ENCODE data around the gene OR1M1. TPM values are rescaled to one million over a fixed set of nuclear protein-coding genes. Genes with fewer than 3 reads are reported as not detected.

The OR1M1 gene
- total and polyA plus RNA-seq, 10 of the 15 experiments (the other 5 are each of a cell fraction or from before 2014, with no cell fraction given) = not detected

GRCh38 chr19:9073806-9074205 lies 13.1 kb upstream of the OR1M1 start:
- FAIRE-seq (no peak), ATAC-seq (no peak), DNase-seq (ENCODE audit: low read depth, low spot score) (no peak)
- Histone ChIP-seq H3K4me2 (ENCODE audit: control insufficient read depth, insufficient read depth) (no peak overlapping the region), H3K9ac (ENCODE audit: control insufficient read depth, insufficient read depth, low read length) (no peak overlapping the region), H3K4me1 (ENCODE audit: control insufficient read depth, insufficient read depth, low read length) (no peaks in the 10 kb centered on the region), H3K9me3 (replicated peaks; ENCODE audit: control insufficient read depth, insufficient read depth, low read length) (no peaks in the 10 kb centered on the region; the same call in 2 of the 3 replicates), H3K27ac (ENCODE audit: control insufficient read depth, insufficient read depth) (no peak overlapping the region), H3K4me3 (no peak overlapping the region), H3K27me3 (replicated peaks in 1 of 2; ENCODE audit: control insufficient read depth in 2 of 2, insufficient read depth in 2 of 2, low read length in 1 of 2) (no peaks in the 10 kb centered on the region), H3K79me2 (ENCODE audit: control insufficient read depth, insufficient read depth, low read length) (no peaks in the 10 kb centered on the region), H2AFZ (ENCODE audit: control insufficient read depth, low read depth, low read length) (no peak overlapping the region), H4K20me1 (ENCODE audit: control insufficient read depth, insufficient read depth) (no peaks in the 10 kb centered on the region), H3K36me3 (ENCODE audit: control insufficient read depth in 2 of 2, insufficient read depth in 2 of 2, low read length in 1 of 2) (no peaks in the 10 kb centered on the region)
- intact Hi-C loops (cut with micrococcal nuclease; ENCODE audit: unreplicated experiment) = loop anchor here (10.0 kb wide), 1 partner anchor 419 kb away; no protein-coding TSS in a partner anchor
- no peak for TF ChIP-seq SRF (IDR thresholded peaks at IDR 0.05; ENCODE audit: low read depth in 2 of 2, low read length in 2 of 2)
- TF ChIP-seq ZBTB40 (IDR thresholded peaks at IDR 0.05; ENCODE audit: borderline replicate concordance) = no peak
- no peak for TF ChIP-seq BCLAF1 (IDR thresholded peaks at IDR 0.05)
- no peak for TF ChIP-seq POU2F2 (IDR thresholded peaks at IDR 0.05; ENCODE audit: borderline replicate concordance, low read depth, low read length)
- no peak for TF ChIP-seq USF2 (IDR thresholded peaks at IDR 0.05; ENCODE audit: borderline replicate concordance, low read depth, low read length)
- TF ChIP-seq CHD2 (IDR thresholded peaks at IDR 0.05; ENCODE audit: borderline replicate concordance, low read depth, low read length) = no peak
- no peak for TF ChIP-seq TAF1 (IDR thresholded peaks at IDR 0.05; ENCODE audit: borderline replicate concordance, low read depth, low read length)
- TF ChIP-seq SIN3A (IDR thresholded peaks at IDR 0.05; ENCODE audit: low read depth, low read length) = no peak
- no peak for TF ChIP-seq GATAD2B (conservative IDR thresholded peaks at IDR 0.05; ENCODE audit: low read depth)
- no peak for TF ChIP-seq ZSCAN29 (IDR thresholded peaks at IDR 0.05)
- TF ChIP-seq ZBED1 (IDR thresholded peaks at IDR 0.05; ENCODE audit: borderline replicate concordance) = no peak
- ChIA-PET RAD21 (ENCODE audit: unreplicated experiment) (no interaction called here), CTCF (no interaction called here), SMC1A (ENCODE audit: uncharacterized antibody, unreplicated experiment) (interaction anchor here (0.5 kb wide), 1 partner anchor 239 kb away, joined by 3 read pairs; no protein-coding TSS in a partner anchor), POLR2A (no interaction called here)
- in situ Hi-C loops (cut with MboI) = no loop called here
- WGBS (ENCODE audit: insufficient coverage, insufficient replicate concordance, low lambda C conversion rate, missing lambda C conversion rate) = 38% methylated on average over 6 of the region's 6 CpGs
- no TSS peak for BruUV-seq (replicated peaks)

Data from GM12878 (cell line).